Osteocyte (in vitro differentiated cells): ENCODE data around the gene PARP14. TPM values are rescaled to one million over a fixed set of nuclear protein-coding genes. Genes with fewer than 3 reads are reported as not detected.

Experiments
- DNase-seq: peaks from one replicate; pipeline ENCODE4 v3.0.0; 2021; ENCODE audit warnings: mixed read lengths; ENCODE audit not compliant: unreplicated experiment; ENCODE audit errors: extremely low spot score
- H3K27ac Mint-ChIP-seq: one replicate; pipeline ENCODE4 v1.8.0; 2021; ENCODE audit warnings: mild to moderate bottlenecking, mixed read lengths; ENCODE audit not compliant: unreplicated experiment
- H3K27me3 Mint-ChIP-seq: one replicate; pipeline ENCODE4 v1.8.0; 2021; ENCODE audit warnings: mixed read lengths; ENCODE audit not compliant: unreplicated experiment
- H3K36me3 Mint-ChIP-seq: one replicate; pipeline ENCODE4 v1.8.0; 2021; ENCODE audit warnings: mixed read lengths; ENCODE audit not compliant: unreplicated experiment
- H3K4me1 Mint-ChIP-seq: one replicate; pipeline ENCODE4 v1.8.0; 2021; ENCODE audit warnings: mixed read lengths; ENCODE audit not compliant: unreplicated experiment
- H3K4me3 Mint-ChIP-seq: one replicate; pipeline ENCODE4 v1.8.0; 2021; ENCODE audit warnings: mild to moderate bottlenecking, moderate library complexity, mixed read lengths; ENCODE audit not compliant: unreplicated experiment
- H3K9me3 Mint-ChIP-seq: one replicate; pipeline ENCODE4 v1.8.0; 2021; ENCODE audit warnings: mixed read lengths; ENCODE audit not compliant: unreplicated experiment
- total RNA-seq: library from RNA; stranded (reverse); gene quantifications from 2 replicates; pipeline ENCODE4 v1.2.1, GENCODE V29; 2021
- TF ChIP-seq, protein P1 (sequence below): fragments of 200-600 bp; sonication (generic); IDR thresholded peaks from 2 replicates; pipeline ENCODE4 v1.5.0; 2021; ENCODE audit warnings: antibody characterized with exemption, mild to moderate bottlenecking, moderate library complexity

Gene PARP14
- total RNA-seq, 1 donor from 2014 or later: 48.1 TPM

DNA sequence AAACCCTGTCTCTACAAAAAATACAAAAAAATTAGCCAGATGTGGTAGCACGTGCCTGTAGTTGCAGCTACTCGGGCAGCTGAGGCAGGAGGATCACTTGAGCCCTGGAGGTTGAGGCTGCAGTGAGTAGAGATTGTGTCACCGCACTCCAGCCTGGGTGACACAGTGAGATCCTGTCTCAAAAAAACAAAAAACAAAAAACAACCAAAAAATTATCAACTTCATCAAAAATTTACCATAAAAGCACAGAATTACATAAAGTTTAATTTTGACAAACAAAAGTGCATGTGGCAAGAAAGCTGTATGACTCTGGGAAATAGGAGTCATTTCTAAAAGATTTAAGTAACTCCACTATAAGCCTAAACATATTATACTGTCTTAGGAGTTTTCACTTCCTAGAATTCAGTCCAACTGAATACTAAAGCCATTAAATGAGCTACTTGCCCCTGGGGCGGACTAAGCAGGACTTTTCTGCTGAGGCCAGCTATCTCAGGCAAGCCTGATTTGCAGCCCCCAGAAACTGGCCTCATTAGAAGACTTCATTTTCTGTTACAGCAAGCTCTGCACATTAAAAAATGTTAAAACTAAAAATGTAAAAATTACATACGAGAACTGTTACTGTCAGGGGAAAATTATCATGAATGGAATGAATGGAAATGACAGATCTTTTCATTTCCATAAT, 90.0 kb downstream of the PARP14 start:
- H3K27ac Mint-ChIP-seq: no peak overlapping the region
- no peak overlapping the region for H3K4me3 Mint-ChIP-seq
- H3K27me3 Mint-ChIP-seq: no peaks in the 10 kb centered on the region
- H3K4me1 Mint-ChIP-seq: peaks cover 6% of the 10 kb centered on the region
- DNase-seq: no peak
- no peaks in the 10 kb centered on the region for H3K9me3 Mint-ChIP-seq
- peaks cover 25% of the 10 kb centered on the region for H3K36me3 Mint-ChIP-seq
- TF ChIP-seq, protein P1, sequence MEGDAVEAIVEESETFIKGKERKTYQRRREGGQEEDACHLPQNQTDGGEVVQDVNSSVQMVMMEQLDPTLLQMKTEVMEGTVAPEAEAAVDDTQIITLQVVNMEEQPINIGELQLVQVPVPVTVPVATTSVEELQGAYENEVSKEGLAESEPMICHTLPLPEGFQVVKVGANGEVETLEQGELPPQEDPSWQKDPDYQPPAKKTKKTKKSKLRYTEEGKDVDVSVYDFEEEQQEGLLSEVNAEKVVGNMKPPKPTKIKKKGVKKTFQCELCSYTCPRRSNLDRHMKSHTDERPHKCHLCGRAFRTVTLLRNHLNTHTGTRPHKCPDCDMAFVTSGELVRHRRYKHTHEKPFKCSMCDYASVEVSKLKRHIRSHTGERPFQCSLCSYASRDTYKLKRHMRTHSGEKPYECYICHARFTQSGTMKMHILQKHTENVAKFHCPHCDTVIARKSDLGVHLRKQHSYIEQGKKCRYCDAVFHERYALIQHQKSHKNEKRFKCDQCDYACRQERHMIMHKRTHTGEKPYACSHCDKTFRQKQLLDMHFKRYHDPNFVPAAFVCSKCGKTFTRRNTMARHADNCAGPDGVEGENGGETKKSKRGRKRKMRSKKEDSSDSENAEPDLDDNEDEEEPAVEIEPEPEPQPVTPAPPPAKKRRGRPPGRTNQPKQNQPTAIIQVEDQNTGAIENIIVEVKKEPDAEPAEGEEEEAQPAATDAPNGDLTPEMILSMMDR: no peak

DNA sequence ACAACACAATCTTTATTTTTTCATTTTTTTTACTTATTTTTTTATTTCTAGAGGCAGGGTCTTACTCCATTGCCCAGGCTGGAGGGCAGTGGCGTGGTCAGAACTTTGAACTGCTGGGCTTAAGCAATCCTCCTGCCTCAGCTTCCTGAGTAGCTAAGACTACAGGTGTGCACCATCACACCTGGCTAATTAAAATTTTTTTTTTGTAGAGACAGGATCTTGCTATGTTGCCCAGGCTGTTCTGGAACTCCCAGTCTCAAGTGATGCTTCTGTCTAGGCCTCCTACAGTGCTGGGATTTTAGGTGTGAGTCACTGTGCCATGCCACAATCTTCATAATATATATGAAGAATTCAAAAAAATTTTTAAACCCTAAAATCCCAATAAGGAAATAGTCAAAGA, 92.2 kb downstream of the PARP14 start:
- no peaks in the 10 kb centered on the region for H3K27me3 Mint-ChIP-seq

DNA sequence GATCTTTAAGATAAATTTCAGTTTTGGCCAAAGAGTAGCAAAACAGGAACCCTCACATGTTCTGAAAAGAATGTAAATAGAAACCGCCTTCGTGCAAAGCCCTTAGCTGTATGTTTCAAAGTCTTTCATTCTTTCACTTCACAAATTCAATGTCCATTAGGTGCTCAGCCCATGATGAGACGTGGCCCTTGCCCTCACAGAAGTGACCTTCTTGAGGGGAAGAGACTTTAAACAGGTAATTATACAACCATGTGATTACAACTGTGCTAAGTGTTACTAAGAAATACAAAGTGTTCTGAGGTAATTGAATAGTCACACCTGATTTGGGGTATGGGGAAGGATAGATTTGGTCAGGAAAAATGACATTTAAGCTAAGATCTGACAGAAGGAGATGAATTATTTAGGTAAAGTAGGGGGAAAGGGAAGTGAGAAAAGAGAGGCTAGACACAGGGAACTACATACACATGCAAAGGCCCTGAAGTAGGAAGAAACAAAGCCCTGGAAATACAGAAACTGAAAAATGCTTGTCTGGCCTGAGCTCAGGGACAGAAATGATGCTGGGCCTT, 93.4 kb downstream of the PARP14 start:
- no peaks in the 10 kb centered on the region for H3K9me3 Mint-ChIP-seq
- H3K4me1 Mint-ChIP-seq: no peaks in the 10 kb centered on the region
- H3K4me3 Mint-ChIP-seq: no peak overlapping the region
- H3K27ac Mint-ChIP-seq: no peak overlapping the region
- H3K36me3 Mint-ChIP-seq: peaks cover 11% of the 10 kb centered on the region
- TF ChIP-seq, protein P1: no peak
- H3K27me3 Mint-ChIP-seq: no peaks in the 10 kb centered on the region
- no peak for DNase-seq

More for the DNA sequence above, 92.2 kb downstream of the PARP14 start:
- H3K27ac Mint-ChIP-seq: no peak overlapping the region
- DNase-seq: no peak
- H3K9me3 Mint-ChIP-seq: no peaks in the 10 kb centered on the region
- peaks cover 18% of the 10 kb centered on the region for H3K36me3 Mint-ChIP-seq
- no peak overlapping the region for H3K4me3 Mint-ChIP-seq
- TF ChIP-seq, protein P1: no peak
- peaks cover 3% of the 10 kb centered on the region for H3K4me1 Mint-ChIP-seq

DNA sequence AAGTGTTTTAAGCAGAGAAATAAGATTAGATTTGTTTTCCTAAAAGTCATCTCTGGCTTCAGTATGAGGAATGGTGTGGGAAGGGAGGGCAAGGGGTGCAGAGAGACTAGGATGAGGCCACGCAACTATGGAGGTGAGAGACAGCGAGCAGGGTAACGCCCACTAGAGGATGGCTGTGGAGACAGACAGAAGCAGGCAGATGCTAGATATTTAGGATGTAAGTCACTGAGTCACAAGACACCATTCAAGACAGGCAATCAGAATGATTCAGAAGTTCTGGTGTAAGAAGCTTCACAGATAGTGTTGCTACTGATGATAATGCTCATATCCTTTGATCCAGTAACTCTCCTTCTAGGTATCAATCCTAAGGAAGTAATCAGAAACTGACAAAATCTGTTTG, 93.9 kb downstream of the PARP14 start:
- H3K4me1 Mint-ChIP-seq: no peaks in the 10 kb centered on the region
- TF ChIP-seq, protein P1: no peak
- H3K9me3 Mint-ChIP-seq: no peaks in the 10 kb centered on the region
- no peak overlapping the region for H3K4me3 Mint-ChIP-seq
- H3K27ac Mint-ChIP-seq: no peak overlapping the region
- no peaks in the 10 kb centered on the region for H3K27me3 Mint-ChIP-seq
- DNase-seq: no peak
- H3K36me3 Mint-ChIP-seq: peaks cover 11% of the 10 kb centered on the region

DNA sequence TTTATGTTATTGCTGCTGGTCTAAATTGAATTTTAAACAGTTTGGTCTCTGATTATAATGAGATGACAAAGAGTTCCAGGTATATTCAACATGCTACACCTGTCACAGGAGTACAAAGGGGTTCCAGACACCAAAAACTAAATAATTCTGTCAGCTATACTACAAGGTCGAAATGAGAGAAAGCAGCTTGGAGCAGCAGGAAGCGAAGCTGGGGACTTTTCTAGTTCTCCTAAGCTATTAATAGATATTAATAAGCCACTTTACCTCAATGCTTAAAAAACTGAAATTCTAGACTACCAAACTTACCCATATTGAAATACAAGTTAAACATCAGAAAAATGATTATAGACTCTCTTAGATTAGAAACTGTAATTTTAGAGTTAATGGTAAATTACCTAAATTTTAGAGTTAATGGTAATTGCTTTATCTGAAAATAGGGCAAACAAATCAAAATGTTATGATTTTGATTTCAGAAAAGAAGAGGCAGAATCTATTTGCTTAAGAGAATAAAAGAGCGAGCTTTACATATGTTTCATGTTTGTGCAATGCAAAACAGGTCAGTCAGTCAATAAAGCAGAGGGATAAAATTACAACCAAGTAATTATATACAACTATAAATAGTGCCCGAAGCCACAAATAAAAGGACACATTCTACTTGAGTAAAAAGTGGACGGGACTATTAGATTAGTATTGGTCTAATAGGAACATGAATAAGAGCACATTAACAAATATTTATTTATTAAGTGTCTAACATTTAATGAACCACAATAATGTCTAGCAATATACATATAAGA, 96.2 kb downstream of the PARP14 start:
- H3K9me3 Mint-ChIP-seq: no peaks in the 10 kb centered on the region
- no peaks in the 10 kb centered on the region for H3K27me3 Mint-ChIP-seq
- peaks cover 7% of the 10 kb centered on the region for H3K36me3 Mint-ChIP-seq
- TF ChIP-seq, protein P1: no peak
- DNase-seq: no peak
- H3K4me3 Mint-ChIP-seq: no peak overlapping the region
- no peak overlapping the region for H3K27ac Mint-ChIP-seq
- H3K4me1 Mint-ChIP-seq: no peaks in the 10 kb centered on the region
